Esophagus squamous epithelium (tissue), 5 donors: Measurements from ENCODE around the gene NELL1. TPM values are rescaled to one million over a fixed set of nuclear protein-coding genes. Genes with fewer than 3 reads are reported as not detected.

Source experiments
- DNase-seq: peaks from one replicate; lab custom pipeline; 2025; lab: John Stamatoyannopoulos, UW
- H3K27ac ChIP-seq, 4 donors: fragments of 200-600 bp; sonication (generic); one replicate each; pipeline ENCODE4 v1.5.1; 2016 to 2019; ENCODE audit warnings: mild to moderate bottlenecking in 1 of 4
- H3K27me3 ChIP-seq, 4 donors: fragments of 200-600 bp; sonication (generic); 1 replicate in 3 of 4; 2 replicates in 1 of 4; pipeline versions ENCODE4 v1.5.1 to v1.6.0; 2017 to 2021; ENCODE audit warnings: antibody characterized with exemption in 1 of 4
- H3K36me3 ChIP-seq, 3 donors: fragments of 200-600 bp; sonication (generic); one replicate each; pipeline ENCODE4 v1.5.1; 2016 to 2019
- H3K4me1 ChIP-seq, 3 donors: fragments of 200-600 bp; sonication (generic); one replicate each; pipeline ENCODE4 v1.5.1; 2017 to 2019
- H3K4me3 ChIP-seq, 4 donors: fragments of 200-600 bp; sonication (generic); 1 replicate in 3 of 4; 2 replicates in 1 of 4; pipeline ENCODE4 v1.5.1; 2016 to 2019; ENCODE audit warnings: mild to moderate bottlenecking in 2 of 4, moderate library complexity in 1 of 4
- H3K9me3 ChIP-seq, 3 donors: fragments of 200-600 bp; sonication (generic); one replicate each; pipeline ENCODE4 v1.5.1; 2016 to 2019
- CTCF ChIP-seq, 6 experiments: fragments of 450-650 bp in 4 of 6; fragments of 200-600 bp in 2 of 6; sonication (generic) in 2 of 6; IDR thresholded peaks; one replicate each; pipeline ENCODE4 v1.5.1; 2016 to 2019; ENCODE audit warnings: antibody characterized with exemption in 6 of 6, mild to moderate bottlenecking in 4 of 6, moderate library complexity in 4 of 6
- POLR2A ChIP-seq, 4 donors: fragments of 450-650 bp; IDR thresholded peaks; one replicate each; pipeline ENCODE4 v1.6.1; 2017; ENCODE audit warnings: antibody characterized with exemption in 4 of 4, mild to moderate bottlenecking in 4 of 4, moderate library complexity in 3 of 4
- WGBS, 2 donors: methylation state at CpG; one replicate each; pipeline ENCODE4 v1.1.5; 2018; 5-methylcytosine and 5-hydroxymethylcytosine counted together
- intact Hi-C: fragments of 100-400 bp; cut with DNase I; formaldehyde crosslinking; loops from one replicate; pipeline ENCODE4 v1.15.0; 2022
- total RNA-seq, 4 donors: library from RNA; depleted of rRNA; stranded (reverse); fragments of >200 nt; gene quantifications; one replicate each; pipeline ENCODE4 v1.1.0, GENCODE V29; 2016
- donor health status: DM: yes; HTN: yes; CAD: no.

NELL1 gene
- total RNA-seq, 4 donors from 2014 or later, result 1.5 TPM; not detected in 3

- H3K27ac ChIP-seq, result no peak overlapping the region
- no peaks in the 10 kb centered on the region for H3K36me3 ChIP-seq
- TF ChIP-seq POLR2A (IDR thresholded peaks at IDR 0.05) (no peak), CTCF (IDR thresholded peaks at IDR 0.05) (no peak)
- intact Hi-C loops, result no loop called here
- 45 to 65% methylated on average over 2 of the region's 2 CpGs for WGBS, 2 donors
- no peaks in the 10 kb centered on the region for H3K9me3 ChIP-seq
- no peak overlapping the region for H3K4me3 ChIP-seq
- peaks cover 0 to 26% (median 0%) of the 10 kb centered on the region in 3 donors for H3K4me1 ChIP-seq
- DNase-seq, result no peak
- peaks cover 0 to 7% (median 0%) of the 10 kb centered on the region in 4 donors for H3K27me3 ChIP-seq
Observed at GRCh38 chr11:21560466-21560975, 891.1 kb downstream of the NELL1 start.

GRCh38 chr11:21561581-21561980 is 892.2 kb downstream of the NELL1 start:
- TF ChIP-seq CTCF (IDR thresholded peaks at IDR 0.05) (no peak), POLR2A (IDR thresholded peaks at IDR 0.05) (no peak)
- Histone ChIP-seq H3K27ac (no peak overlapping the region), H3K36me3 (no peaks in the 10 kb centered on the region), H3K4me1 (peaks cover 0 to 19% (median 0%) of the 10 kb centered on the region in 3 donors), H3K27me3 (peaks cover 0 to 7% (median 0%) of the 10 kb centered on the region in 4 donors), H3K9me3 (no peaks in the 10 kb centered on the region), H3K4me3 (no peak overlapping the region)
- WGBS, 2 donors, result 59 to 60% methylated on average over 1 of the region's 1 CpG
- intact Hi-C loops, result no loop called here
- no peak for DNase-seq

GRCh38 chr11:21564095-21564494 is 894.7 kb downstream of the NELL1 start:
- no peak overlapping the region for H3K4me3 ChIP-seq
- H3K27ac ChIP-seq, result no peak overlapping the region
- TF ChIP-seq CTCF (IDR thresholded peaks at IDR 0.05) (no peak), POLR2A (IDR thresholded peaks at IDR 0.05) (no peak)
- H3K36me3 ChIP-seq, result no peaks in the 10 kb centered on the region
- H3K9me3 ChIP-seq, result no peaks in the 10 kb centered on the region
- H3K27me3 ChIP-seq, result peaks cover 0 to 7% (median 0%) of the 10 kb centered on the region in 4 donors
- no peak for DNase-seq
- WGBS, 2 donors, result 21 to 61% methylated on average over 2 of the region's 2 CpGs
- H3K4me1 ChIP-seq, result peaks cover 0 to 21% (median 0%) of the 10 kb centered on the region in 3 donors
- intact Hi-C loops, result no loop called here

- intact Hi-C loops, result no loop called here
- Histone ChIP-seq H3K9me3 (no peaks in the 10 kb centered on the region), H3K36me3 (no peaks in the 10 kb centered on the region), H3K27me3 (peaks cover 0 to 7% (median 0%) of the 10 kb centered on the region in 4 donors), H3K27ac (no peak overlapping the region), H3K4me1 (peaks cover 0 to 17% (median 0%) of the 10 kb centered on the region in 3 donors), H3K4me3 (no peak overlapping the region)
- 63 to 65% methylated on average over 4 of the region's 4 CpGs for WGBS, 2 donors
- TF ChIP-seq POLR2A (IDR thresholded peaks at IDR 0.05) (no peak), CTCF (IDR thresholded peaks at IDR 0.05) (no peak)
- DNase-seq, result no peak
Observed at GRCh38 chr11:21564833-21565682, 895.7 kb downstream of the NELL1 start.

GRCh38 chr11:21566521-21567117 is 897.2 kb downstream of the NELL1 start:
- no peak overlapping the region for H3K4me3 ChIP-seq
- 44 to 55% methylated on average over 2 of the region's 2 CpGs for WGBS, 2 donors
- peaks cover 0 to 12% (median 0%) of the 10 kb centered on the region in 3 donors for H3K4me1 ChIP-seq

More at GRCh38 chr11:21566521-21567117, 897.2 kb downstream of the NELL1 start:
- peaks cover 0 to 7% (median 0%) of the 10 kb centered on the region in 4 donors for H3K27me3 ChIP-seq
- TF ChIP-seq CTCF (IDR thresholded peaks at IDR 0.05) (no peak), POLR2A (IDR thresholded peaks at IDR 0.05) (no peak)
- no peak for DNase-seq
- H3K9me3 ChIP-seq, result no peaks in the 10 kb centered on the region
- H3K36me3 ChIP-seq, result no peaks in the 10 kb centered on the region
- H3K27ac ChIP-seq, result no peak overlapping the region
- intact Hi-C loops, result no loop called here
